Loucy (cell line): ENCODE data around the gene CFAP107.

Experiments
- CTCF ChIP-seq: fragments of 200-600 bp; sonication (generic); conservative IDR thresholded peaks from 2 replicates; pipeline ENCODE4 v1.5.1; 2014; ENCODE audit warnings: mild to moderate bottlenecking, antibody characterized with exemption, low read length
- EZH2phosphoT487 ChIP-seq: fragments of 200-600 bp; IDR thresholded peaks from 2 replicates; pipeline ENCODE4 v1.6.1; 2018; ENCODE audit warnings: antibody characterized with exemption, mild to moderate bottlenecking, moderate library complexity, borderline replicate concordance

GRCh38 chr1:12708396-12709090, 37.5 kb upstream of the CFAP107 start:
- TF ChIP-seq CTCF (no peak), EZH2phosphoT487 (no peak)
